Stimulated activated CD4-positive, alpha-beta T cell treated with anti-CD3 and anti-CD28 coated beads, Interleukin-4, amount 100 ng/mL, for 1 hour (primary cell): Measurements from ENCODE around the gene DNAJB8.

Experiments used
- DNase-seq: peaks from one replicate; pipeline ENCODE4 v3.0.0-alpha.2; 2020

DNAJB8 gene

DNA sequence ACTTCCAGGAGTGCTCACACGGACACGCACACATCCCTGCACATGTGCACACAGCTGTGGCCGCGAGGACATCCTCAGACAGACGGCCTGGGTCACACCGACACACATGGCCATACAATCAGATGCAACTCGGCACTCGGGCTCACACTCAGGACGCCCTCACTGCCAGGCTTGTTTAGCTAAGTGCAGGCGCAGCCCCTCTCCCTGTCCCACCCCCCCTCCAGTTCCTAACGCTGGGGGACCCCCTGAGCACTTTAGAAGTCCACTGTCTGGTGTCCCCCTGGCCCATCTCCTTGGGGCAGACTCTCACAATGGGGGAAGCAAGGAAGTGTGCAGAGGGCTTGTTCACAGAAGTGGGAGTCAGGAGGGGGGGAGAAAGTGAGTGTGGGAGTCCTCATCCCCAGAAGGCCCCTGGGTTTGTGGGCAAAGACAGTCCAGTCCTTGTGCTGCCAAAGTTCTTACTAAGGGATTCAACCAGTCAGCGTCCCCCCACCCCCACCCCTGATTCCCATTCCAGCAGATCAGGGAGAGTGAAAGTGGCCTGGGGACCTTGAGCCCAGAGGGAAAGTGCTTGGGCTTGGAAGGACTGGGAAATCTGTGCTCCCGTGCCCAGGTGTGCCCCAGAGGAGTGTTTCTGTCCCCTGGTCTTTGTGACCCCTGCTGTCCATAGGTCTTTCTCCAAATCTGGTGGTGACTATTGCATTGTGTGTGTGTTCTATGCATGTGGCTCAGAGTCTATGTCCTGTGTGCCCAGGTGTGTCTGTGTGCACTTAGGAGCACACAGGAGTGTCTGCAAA is 27.1 kb upstream of the DNAJB8 start:
- no peak for DNase-seq

DNA sequence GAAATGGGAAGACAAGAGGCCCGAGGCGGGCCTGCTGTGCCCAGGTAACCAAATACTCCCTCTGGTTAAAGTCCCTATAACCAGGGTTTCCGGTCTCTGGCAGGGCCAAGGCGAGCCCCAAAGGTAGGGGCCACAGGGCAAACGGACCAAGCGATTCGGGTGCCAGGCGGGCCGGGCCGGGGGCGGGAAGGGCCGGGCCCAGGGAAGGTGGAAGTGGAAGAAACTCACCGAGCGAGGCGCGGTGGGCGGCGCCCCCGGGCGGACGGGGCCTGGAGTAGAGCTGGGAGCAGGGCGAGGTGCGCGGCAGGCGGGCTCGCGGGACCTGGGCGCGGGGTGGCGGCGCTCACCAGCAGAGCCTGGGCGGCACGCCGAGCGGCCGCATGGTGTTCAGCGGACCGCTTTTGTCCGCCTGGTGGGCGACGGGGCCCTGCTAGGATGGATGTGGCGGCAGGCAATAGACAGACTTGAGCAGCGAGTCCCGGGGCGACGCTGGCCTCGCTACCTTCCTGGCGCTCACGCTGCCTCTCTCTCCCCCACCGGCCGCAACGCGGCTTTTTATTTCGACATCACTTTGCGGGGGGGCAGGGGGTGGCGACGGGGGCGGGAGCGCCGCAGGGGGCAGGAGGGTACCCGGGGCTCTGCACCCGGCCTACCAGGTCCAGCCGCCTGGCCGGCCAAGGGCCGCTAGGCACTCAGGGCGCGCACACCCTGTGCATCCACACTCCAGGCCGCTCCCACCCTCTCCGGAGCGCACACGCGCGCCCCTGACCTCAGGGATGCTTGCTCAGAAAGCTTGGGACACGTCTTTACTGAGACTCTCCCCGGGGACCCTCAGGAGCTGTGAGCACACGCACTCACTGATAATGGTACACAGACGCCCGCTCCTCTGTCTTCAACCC is 26.2 kb upstream of the DNAJB8 start, which contains the start of gene GATA2:
Gene GATA2 (minus strand): TSS at position 531 of the 899 bp plus-strand sequence. CDS start 6,170 bp downstream, outside the sequence.
- DNase-seq = peak; percentile 39

DNA sequence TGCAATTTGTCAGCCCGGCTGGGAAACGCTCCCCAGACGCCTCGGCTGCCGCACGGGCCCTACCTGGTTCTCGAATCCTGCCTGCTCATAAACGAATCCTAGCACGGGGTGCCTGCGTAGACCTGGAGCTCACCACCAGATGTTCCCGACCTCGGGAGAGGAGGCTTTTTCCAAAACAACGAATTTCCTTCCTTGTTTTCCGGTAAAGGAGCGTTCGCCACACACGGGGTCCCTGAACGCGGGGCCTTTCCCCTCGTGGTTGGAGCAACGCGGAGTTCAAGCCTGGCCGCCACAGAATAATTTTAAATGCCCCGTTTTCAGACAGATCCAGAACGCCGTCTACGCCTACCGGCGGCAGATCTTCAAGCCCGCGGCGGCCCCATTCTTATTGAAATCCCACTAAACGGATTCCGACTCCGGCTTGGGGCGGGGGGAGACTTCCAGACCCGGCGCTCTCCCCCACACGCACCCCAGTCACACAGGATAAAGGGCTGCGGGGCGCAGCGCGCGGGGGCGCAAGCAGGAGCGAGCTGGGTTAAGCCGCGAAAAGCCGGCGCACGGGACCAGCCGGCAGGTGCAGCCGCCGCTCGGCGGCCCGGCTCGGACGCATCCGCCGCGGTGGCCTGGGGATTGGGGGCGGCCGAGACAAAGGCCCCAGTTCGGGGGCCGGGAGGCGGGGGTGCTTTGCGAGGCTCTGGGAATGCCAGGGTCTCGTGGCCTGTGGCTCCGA is 25.4 kb upstream of the DNAJB8 start:
- DNase-seq = peak; percentile 32

DNA sequence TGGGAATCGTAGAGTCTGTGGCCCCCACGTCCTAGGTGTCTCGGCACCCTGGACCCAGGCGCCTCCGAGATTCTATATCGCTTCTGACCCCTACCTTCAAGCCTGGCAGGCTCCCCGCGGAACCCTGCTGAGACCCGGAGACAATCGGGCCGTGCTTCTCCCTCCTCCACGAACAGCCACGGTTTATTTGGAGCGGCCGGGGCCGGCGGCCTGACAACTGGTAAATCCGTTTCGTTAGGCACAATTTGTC is 24.9 kb upstream of the DNAJB8 start:
- DNase-seq = no peak

GRCh38 chr3:128490915-128491690 is 24.4 kb upstream of the DNAJB8 start:
- DNase-seq = no peak

DNA sequence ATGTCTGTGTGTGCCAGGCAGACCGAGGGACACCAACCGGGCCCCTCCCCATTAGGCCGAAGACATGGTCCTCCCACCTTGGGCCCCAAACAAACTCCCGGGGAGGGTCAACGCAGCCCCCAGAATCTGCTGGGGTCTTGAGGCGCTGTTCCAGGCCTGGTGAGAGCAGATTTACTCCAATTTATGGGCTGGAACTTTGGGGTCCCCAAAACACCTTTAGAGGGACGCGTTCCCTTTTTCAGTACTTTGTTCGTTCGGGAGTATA is 23.9 kb upstream of the DNAJB8 start:
- no peak for DNase-seq

DNA sequence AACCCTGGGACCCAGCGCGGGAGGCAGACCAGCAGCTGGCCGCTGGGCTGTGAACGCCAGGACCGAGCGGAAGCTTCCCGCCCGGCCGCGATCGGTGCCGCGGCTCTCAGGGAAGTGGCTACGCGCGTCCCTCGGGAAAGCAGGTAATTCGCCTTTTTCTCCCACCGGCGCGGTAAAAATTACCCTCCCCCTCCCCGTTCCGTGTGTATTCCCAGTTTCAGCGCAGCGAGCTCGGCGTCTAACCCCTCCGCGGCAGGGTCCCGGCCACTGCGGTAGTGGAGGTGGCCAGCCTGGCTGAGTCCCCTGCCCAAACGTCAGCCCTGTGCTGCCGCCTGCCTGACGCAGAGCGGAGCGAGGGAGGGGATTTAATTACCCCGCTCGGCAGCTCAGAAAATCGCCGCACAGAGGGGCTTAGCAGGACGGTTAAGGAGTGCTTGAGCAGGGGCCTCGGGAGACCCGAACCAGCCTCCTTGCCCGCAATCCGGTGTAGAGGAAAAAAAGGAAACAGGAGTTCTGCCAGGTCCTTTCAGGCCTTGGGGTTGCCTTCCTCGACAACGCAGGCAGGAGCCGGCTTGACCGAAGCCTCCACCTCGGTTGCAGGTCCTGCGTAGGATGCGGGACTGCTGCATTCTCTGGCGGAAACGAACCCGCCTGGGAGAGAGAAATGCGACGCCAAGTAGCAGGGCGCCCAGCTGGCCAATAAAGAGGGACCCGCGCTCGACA is 23.4 kb upstream of the DNAJB8 start:
- no peak for DNase-seq

GRCh38 chr3:128489674-128489926 is 22.9 kb upstream of the DNAJB8 start:
- DNase-seq = no peak

DNA sequence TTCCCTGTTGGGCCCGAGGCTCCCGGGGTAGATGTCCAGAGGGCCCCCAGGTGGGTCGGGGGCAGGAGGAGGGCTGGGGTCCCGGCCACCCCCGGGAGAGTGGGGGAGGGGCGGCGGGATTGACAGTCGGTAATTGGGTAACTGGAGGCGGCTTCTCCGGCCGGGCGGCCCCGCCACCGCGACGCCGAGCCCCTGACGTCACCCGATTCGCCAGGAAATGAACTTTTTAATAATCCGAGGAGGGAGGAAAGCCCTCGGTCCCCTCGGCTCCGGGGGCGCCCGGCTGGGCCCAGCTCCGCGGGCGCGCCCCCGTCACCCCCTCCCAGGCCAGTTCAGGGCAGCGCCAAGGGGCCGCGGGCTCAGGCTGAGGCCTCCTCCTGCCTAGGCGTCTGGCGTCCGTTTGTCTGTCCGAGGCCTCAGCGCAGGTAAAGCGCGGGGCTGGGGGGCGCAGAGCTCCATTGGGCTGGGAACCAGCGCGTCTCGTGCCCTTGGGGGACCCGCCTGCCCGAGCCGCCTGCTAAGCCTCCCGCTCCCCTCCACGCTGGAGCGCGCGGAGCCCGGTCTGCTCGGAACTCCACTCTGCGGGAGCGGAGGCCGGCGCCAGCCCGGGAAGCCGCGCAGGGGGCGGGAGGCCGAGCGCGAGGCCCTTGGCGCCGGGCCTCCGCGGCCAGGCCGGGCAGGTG is 22.4 kb upstream of the DNAJB8 start:
- peak; percentile 39 for DNase-seq

DNA sequence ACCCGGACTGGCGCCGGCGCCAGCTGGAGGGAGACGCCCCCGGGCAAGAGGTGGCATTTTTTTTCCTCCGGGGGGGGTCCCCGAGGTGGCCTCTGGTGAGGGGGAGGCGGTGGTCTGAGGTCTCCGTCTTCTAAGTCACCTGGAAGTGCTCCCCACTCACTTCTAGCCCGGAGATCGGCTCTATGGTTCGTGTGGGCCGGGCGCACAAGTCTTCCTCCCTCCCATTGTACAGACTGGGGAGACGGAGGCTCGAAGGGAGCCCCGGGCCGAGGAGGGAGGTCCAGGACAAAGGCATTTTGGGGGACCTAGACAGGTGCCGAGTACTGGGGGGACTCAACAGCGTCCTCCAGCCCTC is 21.9 kb upstream of the DNAJB8 start:
- DNase-seq = no peak

DNA sequence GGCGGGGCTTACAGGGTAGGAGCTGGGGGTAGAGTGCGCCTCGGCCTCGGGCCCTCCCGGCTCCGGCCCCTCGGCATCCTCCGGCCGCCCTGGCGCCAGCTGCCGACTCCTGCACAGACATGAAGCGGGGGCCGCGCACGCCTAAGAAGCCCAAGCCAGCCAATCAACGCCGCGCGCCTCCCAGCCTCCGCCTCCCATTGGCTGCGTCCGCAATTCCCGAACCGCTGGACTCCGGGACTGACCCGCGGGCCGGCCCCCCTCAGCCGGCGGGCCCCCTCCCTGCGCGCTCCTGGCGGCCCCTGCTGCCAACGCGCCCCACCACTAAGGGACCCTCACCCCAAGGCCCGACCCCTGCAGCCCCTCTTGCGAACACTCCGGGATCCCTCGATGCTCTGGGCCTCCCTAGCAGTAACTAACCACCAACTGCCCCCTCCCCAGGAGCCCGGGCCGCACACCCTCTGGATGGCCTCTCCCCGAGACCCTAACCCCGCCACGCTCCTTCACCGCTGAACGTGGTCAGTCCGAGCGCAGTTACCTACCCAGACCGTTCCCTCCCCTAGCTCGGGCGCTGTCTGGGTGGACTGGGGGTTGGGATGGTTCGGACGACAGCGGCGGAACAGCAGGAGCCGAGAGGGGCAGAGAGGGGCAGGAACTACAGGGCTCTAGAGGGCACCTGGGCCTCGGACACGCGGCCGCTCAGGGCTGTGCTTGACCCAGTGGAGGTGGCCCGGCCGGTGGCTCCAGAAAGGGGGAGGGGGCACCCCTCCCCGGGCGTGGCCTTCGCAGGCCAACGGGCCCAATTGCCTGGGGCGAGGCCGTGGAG is 21.3 kb upstream of the DNAJB8 start:
- peak; percentile 45 for DNase-seq

DNA sequence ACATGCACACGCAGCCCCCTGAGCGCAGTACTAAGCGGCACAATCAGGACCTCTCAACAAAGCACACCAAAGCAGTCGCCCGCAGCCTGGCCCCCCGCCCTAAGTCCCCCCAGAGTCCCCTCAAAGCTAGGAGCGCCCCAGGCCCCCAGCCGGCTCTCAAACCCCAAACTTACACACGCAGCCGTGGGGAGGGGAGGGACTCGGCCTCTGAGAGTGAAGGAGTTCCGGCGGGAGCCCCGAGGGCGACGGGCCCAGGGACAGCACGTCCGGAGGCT is 20.8 kb upstream of the DNAJB8 start:
- DNase-seq = no peak

GRCh38 chr3:128486681-128487537 is 20.2 kb upstream of the DNAJB8 start:
- peak; percentile 20 for DNase-seq

GRCh38 chr3:128486205-128486628 is 19.5 kb upstream of the DNAJB8 start:
- no peak for DNase-seq

- no peak for DNase-seq
Measured at GRCh38 chr3:128485282-128486204, 18.9 kb upstream of the DNAJB8 start.

- DNase-seq = no peak
Measured at GRCh38 chr3:128484404-128485281, 18.0 kb upstream of the DNAJB8 start.

- DNase-seq = no peak
Measured at GRCh38 chr3:128483657-128484403, 17.1 kb upstream of the DNAJB8 start.
